ENCODE results near the gene IQCM.

- TF ChIP-seq CTCF (IDR thresholded peaks at IDR 0.05) (no peak), POLR2A (IDR thresholded peaks at IDR 0.05) (no peak)
Observed at GRCh38 chr4:149719806-149720205, 95.8 kb downstream of the IQCM start.
